Measurements from ENCODE around the gene ADCY10. TPM values are rescaled to one million over a fixed set of nuclear protein-coding genes. Genes with fewer than 3 reads are reported as not detected.

The ADCY10 gene
- total and polyA plus RNA-seq, 9 of the 15 experiments (the other 6 are each of a cell fraction or from before 2014, with no cell fraction given), result 0.08 to 0.86 (median 0.22) TPM

GRCh38 chr1:167854184-167854583 lies 59.8 kb downstream of the ADCY10 start (continued):
- TF ChIP-seq HNRNPUL1 (IDR thresholded peaks at IDR 0.05; ENCODE audit: low read length), result no peak

GRCh38 chr1:167849666-167850065 lies 64.3 kb downstream of the ADCY10 start:
- ChIA-PET POLR2A (interaction anchor here (0.6 to 1.2 kb wide), 4 partner anchors 8 to 68 kb away, joined by 3 to 4 read pairs (median 4); no protein-coding TSS in a partner anchor), CTCF (ENCODE audit: low intra/inter-chr PET ratio) (no interaction called here)
- in situ Hi-C loops (cut with MboI), result no loop called here
- ATAC-seq (no peak), FAIRE-seq (no peak), DNase-seq (ENCODE audit: extremely low read depth in 1 of 4, low spot score in 3 of 4) (no peak)
- H3K27me3 ChIP-seq (ENCODE audit: control insufficient read depth in 2 of 2, insufficient read depth in 2 of 2, low read length in 2 of 2), result no peaks in the 10 kb centered on the region
- no peaks in the 10 kb centered on the region for H4K20me1 ChIP-seq (replicated peaks; ENCODE audit: control insufficient read depth, insufficient read depth, low read length)
- BruUV-seq (replicated peaks), result no TSS peak
- intact Hi-C loops (cut with micrococcal nuclease), result no loop called here
- peak overlapping the region; percentile 22; the same call in 1 of the 2 replicates for H2AFZ ChIP-seq (ENCODE audit: low read depth, low read length)
- no peak overlapping the region for H3K4me2 ChIP-seq (ENCODE audit: insufficient read depth, low read length)
- H3K4me3 ChIP-seq, result no peak overlapping the region
- no peaks in the 10 kb centered on the region for H3K36me3 ChIP-seq (ENCODE audit: control insufficient read depth, insufficient read depth, low read length)
- no peak overlapping the region for H3K9ac ChIP-seq (ENCODE audit: insufficient read depth in 1 of 2, low read depth in 2 of 2, low read length in 2 of 2)
- no peaks in the 10 kb centered on the region for H3K79me2 ChIP-seq (ENCODE audit: control insufficient read depth, insufficient read depth, low read length)
- no peaks in the 10 kb centered on the region for H3K9me3 ChIP-seq (replicated peaks; ENCODE audit: control insufficient read depth, insufficient read depth, low read depth, low read length)
- 68% methylated on average over 7 of the region's 7 CpGs for WGBS (ENCODE audit: insufficient coverage, low coverage, missing lambda C conversion rate)
- TF ChIP-seq ZSCAN29 (IDR thresholded peaks at IDR 0.05) (no peak), RCOR1 (IDR thresholded peaks at IDR 0.05; ENCODE audit: borderline replicate concordance in 1 of 2, low read depth in 2 of 2, low read length in 2 of 2) (no peak), ZKSCAN3 (CRISPR knock-in tag; IDR thresholded peaks at IDR 0.05) (no peak), RBM15 (IDR thresholded peaks at IDR 0.05; ENCODE audit: insufficient read depth, low read length) (no peak), SOX6 (IDR thresholded peaks at IDR 0.05) (no peak), ZC3H11A (IDR thresholded peaks at IDR 0.05; ENCODE audit: low read depth, low read length) (no peak), STAG1 (CRISPR knock-in tag; IDR thresholded peaks at IDR 0.05; ENCODE audit: borderline replicate concordance) (no peak), ZNF639 (CRISPR knock-in tag; conservative IDR thresholded peaks at IDR 0.05 in 1 of 2, IDR thresholded peaks at IDR 0.05 in 1 of 2) (no peak), BCOR (IDR thresholded peaks at IDR 0.05) (no peak), SMARCA4 (IDR thresholded peaks at IDR 0.05) (no peak), HDAC2 (IDR thresholded peaks at IDR 0.05) (no peak), TEAD2 (tag; IDR thresholded peaks at IDR 0.05) (no peak), U2AF2 (optimal IDR thresholded peaks at IDR 0.05; ENCODE audit: low read depth, low read length) (no peak), GATA2 (CRISPR knock-in tag; IDR thresholded peaks at IDR 0.05) (no peak), DDX20 (tag; IDR thresholded peaks at IDR 0.05; ENCODE audit: low read depth) (no peak), USF2 (CRISPR knock-in tag; IDR thresholded peaks at IDR 0.05) (no peak), ZNF717 (CRISPR knock-in tag; IDR thresholded peaks at IDR 0.05) (no peak)
- no peak overlapping the region for H3K27ac ChIP-seq (ENCODE audit: extremely low read depth, low read depth, low read length)
- no peaks in the 10 kb centered on the region for H3K4me1 ChIP-seq (replicated peaks in 1 of 2; ENCODE audit: control insufficient read depth in 2 of 2, insufficient read depth in 2 of 2, low read length in 2 of 2)
- H3K9me1 ChIP-seq (ENCODE audit: control insufficient read depth, insufficient read depth, low read length), result no peaks in the 10 kb centered on the region
